ENCODE measurements around the gene SETD7.
A peak's percentile ranks its signal among the peaks of the same experiment; 100 is the strongest.

DNA sequence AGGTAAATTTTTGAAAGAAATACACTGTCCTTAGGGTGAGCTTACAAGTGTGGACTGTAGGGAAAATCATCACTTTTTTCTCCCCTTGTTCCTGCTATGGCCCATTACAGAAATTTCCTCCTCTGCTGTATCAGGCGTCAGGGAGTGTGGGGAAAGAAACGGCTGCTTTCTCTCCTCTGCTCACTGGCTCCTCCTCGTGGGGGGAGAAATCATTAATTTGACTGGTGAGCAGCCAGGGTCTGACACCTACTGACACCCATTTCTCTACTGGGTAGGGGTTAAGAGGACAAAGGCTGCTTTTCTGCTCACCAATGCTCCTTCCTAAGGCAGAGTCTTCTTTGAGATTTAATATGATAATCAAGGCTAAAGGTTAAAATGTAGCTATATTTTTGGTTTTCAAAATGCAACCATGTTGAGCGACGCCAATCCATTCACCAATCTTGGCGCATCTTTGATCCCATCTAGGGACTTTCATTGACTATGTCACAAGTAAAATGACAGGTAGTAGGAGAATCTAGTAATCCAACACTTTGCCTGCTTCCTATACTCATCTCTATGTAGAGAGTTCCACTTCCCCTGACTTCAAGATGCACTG is 25.1 kb downstream of the SETD7 start:
- TF ChIP-seq, protein P1, sequence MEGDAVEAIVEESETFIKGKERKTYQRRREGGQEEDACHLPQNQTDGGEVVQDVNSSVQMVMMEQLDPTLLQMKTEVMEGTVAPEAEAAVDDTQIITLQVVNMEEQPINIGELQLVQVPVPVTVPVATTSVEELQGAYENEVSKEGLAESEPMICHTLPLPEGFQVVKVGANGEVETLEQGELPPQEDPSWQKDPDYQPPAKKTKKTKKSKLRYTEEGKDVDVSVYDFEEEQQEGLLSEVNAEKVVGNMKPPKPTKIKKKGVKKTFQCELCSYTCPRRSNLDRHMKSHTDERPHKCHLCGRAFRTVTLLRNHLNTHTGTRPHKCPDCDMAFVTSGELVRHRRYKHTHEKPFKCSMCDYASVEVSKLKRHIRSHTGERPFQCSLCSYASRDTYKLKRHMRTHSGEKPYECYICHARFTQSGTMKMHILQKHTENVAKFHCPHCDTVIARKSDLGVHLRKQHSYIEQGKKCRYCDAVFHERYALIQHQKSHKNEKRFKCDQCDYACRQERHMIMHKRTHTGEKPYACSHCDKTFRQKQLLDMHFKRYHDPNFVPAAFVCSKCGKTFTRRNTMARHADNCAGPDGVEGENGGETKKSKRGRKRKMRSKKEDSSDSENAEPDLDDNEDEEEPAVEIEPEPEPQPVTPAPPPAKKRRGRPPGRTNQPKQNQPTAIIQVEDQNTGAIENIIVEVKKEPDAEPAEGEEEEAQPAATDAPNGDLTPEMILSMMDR (IDR thresholded peaks at IDR 0.05), result peak in 3 of 4 experiments; percentile 41 to 50 (median 44)
- TF ChIP-seq POLR2AphosphoS5 (IDR thresholded peaks at IDR 0.05), result no peak
- TF ChIP-seq POLR2A (IDR thresholded peaks at IDR 0.05), result no peak

Measured in prostate gland (tissue), 2 donors.